ENCODE results near the gene GPR162.

GRCh38 chr12:6854036-6854435 is 32.4 kb downstream of the GPR162 start:
- TF ChIP-seq ZNF384 (IDR thresholded peaks at IDR 0.05): no peak
- no peak for TF ChIP-seq SP1 (IDR thresholded peaks at IDR 0.05)
- no peak for TF ChIP-seq NFRKB (IDR thresholded peaks at IDR 0.05)
- TF ChIP-seq BHLHE40 (IDR thresholded peaks at IDR 0.05; ENCODE audit: borderline replicate concordance): no peak
- TF ChIP-seq FOXA1 (IDR thresholded peaks at IDR 0.05): no peak
- TF ChIP-seq FOXM1 (IDR thresholded peaks at IDR 0.05; ENCODE audit: borderline replicate concordance): no peak
- TF ChIP-seq PKNOX1 (IDR thresholded peaks at IDR 0.05): no peak
- no peak for TF ChIP-seq ELF4 (IDR thresholded peaks at IDR 0.05)
- no peak for TF ChIP-seq L3MBTL2 (conservative IDR thresholded peaks at IDR 0.05)
- no peak for TF ChIP-seq FOXK2 (IDR thresholded peaks at IDR 0.05)
- no peak for TF ChIP-seq HDGF (IDR thresholded peaks at IDR 0.05; ENCODE audit: borderline replicate concordance)
